Gastroesophageal sphincter (tissue), 4 donors: Measurements from ENCODE around the gene TNFRSF8. TPM values are rescaled to one million over a fixed set of nuclear protein-coding genes. Genes with fewer than 3 reads are reported as not detected.

Experiments used
- ATAC-seq: fragments of 150-250 bp; one replicate; pipeline ENCODE4 v1.9.1; 2016; ENCODE audit warnings: mild to moderate bottlenecking, moderate library complexity
- H3K27ac ChIP-seq, 4 donors: fragments of 200-600 bp; sonication (generic) in 3 of 4; 1 replicate in 3 of 4; 2 replicates in 1 of 4; pipeline ENCODE4 v1.5.1; 2016 to 2019
- H3K27me3 ChIP-seq: fragments of 200-600 bp; sonication (generic); one replicate; pipeline ENCODE4 v1.5.1; 2019
- H3K36me3 ChIP-seq, 2 donors: fragments of 200-600 bp; sonication (generic); one replicate each; pipeline ENCODE4 v1.5.1; 2019; ENCODE audit warnings: control low read depth in 1 of 2
- H3K4me1 ChIP-seq, 3 donors: fragments of 200-600 bp; sonication (generic); 1 replicate in 2 of 3; 2 replicates in 1 of 3; pipeline ENCODE4 v1.5.1; 2016 to 2019; ENCODE audit warnings: control low read depth in 2 of 3
- H3K4me3 ChIP-seq, 2 donors: fragments of 200-600 bp; sonication (generic); one replicate each; pipeline ENCODE4 v1.5.1; 2019; ENCODE audit warnings: mild to moderate bottlenecking in 1 of 2, moderate library complexity in 1 of 2
- H3K9me3 ChIP-seq, 3 donors: fragments of 200-600 bp; sonication (generic); one replicate each; pipeline ENCODE4 v1.5.1; 2017 to 2019; ENCODE audit warnings: control low read depth in 2 of 3
- EP300 ChIP-seq: sonication (generic); formaldehyde crosslinking; IDR thresholded peaks from one replicate; pipeline ENCODE4 v1.6.1; 2017; ENCODE audit warnings: antibody characterized with exemption, mild to moderate bottlenecking
- POLR2A ChIP-seq, 2 donors: fragments of 450-650 bp; IDR thresholded peaks; one replicate each; pipeline ENCODE4 v1.6.1; 2017; ENCODE audit warnings: antibody characterized with exemption in 2 of 2, mild to moderate bottlenecking in 2 of 2, moderate library complexity in 1 of 2
- POLR2AphosphoS5 ChIP-seq: sonication (generic); formaldehyde crosslinking; IDR thresholded peaks from one replicate; pipeline ENCODE4 v1.6.1; 2017; ENCODE audit warnings: antibody characterized with exemption
- WGBS, 2 donors: methylation state at CpG; one replicate each; pipeline ENCODE4 v1.1.5; 2018; ENCODE audit warnings: low coverage in 1 of 2; 5-methylcytosine and 5-hydroxymethylcytosine counted together
- total RNA-seq, 4 donors: library from RNA; depleted of rRNA; stranded (reverse); fragments of >200 nt; gene quantifications; one replicate each; pipeline ENCODE4 v1.1.0, GENCODE V29; 2016
- TF ChIP-seq, protein P1 (sequence below), 4 experiments: fragments of 200-600 bp in 2 of 4; fragments of 450-650 bp in 2 of 4; sonication (generic) in 1 of 4; IDR thresholded peaks; one replicate each; pipeline ENCODE4 v1.5.1; 2017 to 2019; ENCODE audit warnings: antibody characterized with exemption in 4 of 4, mild to moderate bottlenecking in 2 of 4, moderate library complexity in 2 of 4

The TNFRSF8 gene
- total RNA-seq, 4 donors from 2014 or later: 0.47 to 4.2 (median 1.4) TPM

DNA sequence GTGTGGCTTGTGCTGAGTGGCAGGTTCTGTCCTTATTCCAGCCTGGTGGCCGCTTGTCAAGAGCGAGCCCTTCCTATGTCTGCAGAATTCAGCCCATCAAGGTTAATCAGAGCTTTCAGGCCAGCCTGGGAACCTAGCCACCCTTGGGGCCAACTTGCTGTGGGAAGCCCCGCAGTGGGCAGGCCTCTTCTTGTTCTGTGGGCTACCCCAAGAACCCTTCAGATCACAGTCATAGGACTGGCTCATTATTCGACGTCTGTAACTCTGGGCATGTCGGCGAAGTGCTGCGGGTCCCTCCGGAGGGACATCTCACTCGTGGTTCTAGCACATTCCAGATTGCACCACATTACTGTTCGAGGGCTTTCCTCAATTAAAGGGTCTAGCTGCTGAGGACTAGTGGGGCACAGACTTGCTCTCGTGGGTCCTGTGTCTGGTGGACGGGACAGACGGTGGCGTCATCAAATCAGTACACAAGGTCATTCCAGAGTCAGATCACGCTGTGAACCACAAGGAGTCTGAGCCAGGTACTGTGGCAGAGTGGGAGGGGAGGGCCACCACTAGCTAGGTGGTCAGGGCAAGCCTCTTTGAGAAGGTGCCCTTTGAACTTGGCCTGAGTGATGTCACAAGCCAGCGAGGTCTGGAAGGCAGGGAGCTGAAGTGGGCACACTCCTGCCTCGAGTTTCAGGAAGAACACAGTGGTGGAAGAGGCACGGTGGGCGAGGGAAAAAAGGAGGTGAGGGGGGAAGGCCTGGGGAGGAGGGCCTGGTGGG, 83.4 kb downstream of the TNFRSF8 start:
- peak; percentile 0 for ATAC-seq
- Histone ChIP-seq H3K27ac (peak overlapping the region in 3 of 4 donors; percentile 43 to 76 (median 61)), H3K36me3 (no peaks in the 10 kb centered on the region), H3K9me3 (peaks cover 0 to 6% (median 0%) of the 10 kb centered on the region in 3 donors), H3K4me3 (no peak overlapping the region), H3K27me3 (no peaks in the 10 kb centered on the region), H3K4me1 (peaks cover 0 to 47% (median 8%) of the 10 kb centered on the region in 3 donors)
- TF ChIP-seq, protein P1, sequence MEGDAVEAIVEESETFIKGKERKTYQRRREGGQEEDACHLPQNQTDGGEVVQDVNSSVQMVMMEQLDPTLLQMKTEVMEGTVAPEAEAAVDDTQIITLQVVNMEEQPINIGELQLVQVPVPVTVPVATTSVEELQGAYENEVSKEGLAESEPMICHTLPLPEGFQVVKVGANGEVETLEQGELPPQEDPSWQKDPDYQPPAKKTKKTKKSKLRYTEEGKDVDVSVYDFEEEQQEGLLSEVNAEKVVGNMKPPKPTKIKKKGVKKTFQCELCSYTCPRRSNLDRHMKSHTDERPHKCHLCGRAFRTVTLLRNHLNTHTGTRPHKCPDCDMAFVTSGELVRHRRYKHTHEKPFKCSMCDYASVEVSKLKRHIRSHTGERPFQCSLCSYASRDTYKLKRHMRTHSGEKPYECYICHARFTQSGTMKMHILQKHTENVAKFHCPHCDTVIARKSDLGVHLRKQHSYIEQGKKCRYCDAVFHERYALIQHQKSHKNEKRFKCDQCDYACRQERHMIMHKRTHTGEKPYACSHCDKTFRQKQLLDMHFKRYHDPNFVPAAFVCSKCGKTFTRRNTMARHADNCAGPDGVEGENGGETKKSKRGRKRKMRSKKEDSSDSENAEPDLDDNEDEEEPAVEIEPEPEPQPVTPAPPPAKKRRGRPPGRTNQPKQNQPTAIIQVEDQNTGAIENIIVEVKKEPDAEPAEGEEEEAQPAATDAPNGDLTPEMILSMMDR (IDR thresholded peaks at IDR 0.05): no peak
- TF ChIP-seq EP300 (no peak), POLR2AphosphoS5 (no peak), POLR2A (IDR thresholded peaks at IDR 0.05) (no peak)
- WGBS, 2 donors: 79 to 80% methylated on average over 9 to 12 of the region's 20 CpGs

DNA sequence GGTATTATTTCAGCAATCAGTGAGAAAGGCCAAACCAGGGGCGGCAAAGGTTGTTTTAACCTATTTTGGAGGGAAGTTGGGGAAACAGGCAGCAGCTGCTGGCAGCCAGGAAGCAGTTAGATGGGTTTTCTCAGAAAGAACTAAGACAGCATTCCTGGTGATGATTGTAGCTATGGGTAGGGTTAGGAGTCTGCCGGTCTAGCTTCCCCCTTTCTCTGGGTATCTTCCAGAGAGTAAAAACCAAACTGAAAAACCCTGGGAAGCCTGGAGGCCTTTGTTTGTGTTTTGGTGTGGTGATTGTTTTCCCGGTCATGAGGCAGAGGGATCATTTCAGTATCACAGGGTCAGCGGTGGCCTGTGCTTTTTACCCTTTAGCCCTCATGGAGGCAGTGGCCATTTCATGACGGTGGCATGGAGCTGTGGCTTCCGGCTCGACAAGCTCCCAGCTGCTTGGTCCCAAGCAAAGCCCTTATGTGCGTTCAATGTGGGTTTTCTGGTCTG, 84.1 kb downstream of the TNFRSF8 start:
- Histone ChIP-seq H3K36me3 (no peaks in the 10 kb centered on the region), H3K4me1 (peaks cover 0 to 43% (median 8%) of the 10 kb centered on the region in 3 donors), H3K4me3 (no peak overlapping the region), H3K27me3 (no peaks in the 10 kb centered on the region), H3K9me3 (peaks cover 0 to 6% (median 0%) of the 10 kb centered on the region in 3 donors), H3K27ac (peak overlapping the region in 3 of 4 donors; percentile 61 to 76 (median 64))
- ATAC-seq: peak; percentile 40
- WGBS, 2 donors: 59 to 90% methylated on average over 2 to 5 of the region's 8 CpGs
- TF ChIP-seq, protein P1 (IDR thresholded peaks at IDR 0.05): no peak
- no peak for TF ChIP-seq POLR2A (IDR thresholded peaks at IDR 0.05)
- TF ChIP-seq POLR2AphosphoS5: no peak
- TF ChIP-seq EP300: no peak

DNA sequence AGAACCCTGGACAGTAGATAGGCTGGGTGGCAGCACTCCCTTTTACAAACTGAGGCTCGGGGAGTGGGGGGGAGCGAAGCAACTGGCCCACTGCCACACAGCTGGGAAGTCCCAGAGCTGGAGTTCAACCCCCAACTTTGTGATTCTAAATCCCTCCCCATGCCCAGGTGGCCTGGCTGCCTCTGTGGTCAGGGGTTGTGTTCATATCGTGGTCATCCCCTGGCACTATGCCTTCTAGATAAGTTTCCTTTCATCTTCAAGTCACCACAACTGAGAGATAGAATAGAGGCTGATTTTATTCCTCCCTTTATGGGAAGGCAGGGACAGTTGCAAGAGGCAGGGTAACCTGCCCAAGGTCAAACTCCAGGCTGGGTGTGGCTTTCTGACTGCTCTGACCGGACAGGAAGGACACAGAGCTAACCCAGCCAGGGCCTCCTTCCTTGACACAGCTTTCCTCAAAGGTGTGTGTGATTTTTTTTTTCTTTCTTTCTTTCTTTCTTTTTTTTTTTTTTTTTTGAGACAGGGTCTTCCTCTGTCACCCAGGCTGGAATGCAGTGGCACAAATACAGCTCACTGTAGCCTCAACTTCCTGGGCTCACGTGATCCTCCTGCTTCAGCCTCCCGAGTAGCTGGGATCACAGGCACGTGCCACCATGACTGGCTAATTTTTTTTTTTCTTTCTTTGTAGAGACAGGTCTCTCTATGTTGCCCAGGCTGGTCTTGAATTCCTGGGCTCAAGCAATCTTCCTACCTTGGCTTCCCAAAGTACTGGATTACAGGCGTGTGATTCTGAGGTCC, 85.3 kb downstream of the TNFRSF8 start:
- ATAC-seq: no peak
- 85% methylated on average over 4 of the region's 8 CpGs; no CpG with 5 or more reads in 1 of the 2 donors for WGBS, 2 donors
- H3K27me3 ChIP-seq: no peaks in the 10 kb centered on the region
- TF ChIP-seq POLR2A (IDR thresholded peaks at IDR 0.05) (no peak), EP300 (no peak), POLR2AphosphoS5 (no peak)
- TF ChIP-seq, protein P1 (IDR thresholded peaks at IDR 0.05): no peak
- peak overlapping the region in 3 of 4 donors; percentile 61 to 64 (median 63) for H3K27ac ChIP-seq
- no peak overlapping the region for H3K4me3 ChIP-seq
- H3K4me1 ChIP-seq: peaks cover 0 to 38% (median 5%) of the 10 kb centered on the region in 3 donors
- H3K9me3 ChIP-seq: peaks cover 0 to 6% (median 0%) of the 10 kb centered on the region in 3 donors
- H3K36me3 ChIP-seq: no peaks in the 10 kb centered on the region

DNA sequence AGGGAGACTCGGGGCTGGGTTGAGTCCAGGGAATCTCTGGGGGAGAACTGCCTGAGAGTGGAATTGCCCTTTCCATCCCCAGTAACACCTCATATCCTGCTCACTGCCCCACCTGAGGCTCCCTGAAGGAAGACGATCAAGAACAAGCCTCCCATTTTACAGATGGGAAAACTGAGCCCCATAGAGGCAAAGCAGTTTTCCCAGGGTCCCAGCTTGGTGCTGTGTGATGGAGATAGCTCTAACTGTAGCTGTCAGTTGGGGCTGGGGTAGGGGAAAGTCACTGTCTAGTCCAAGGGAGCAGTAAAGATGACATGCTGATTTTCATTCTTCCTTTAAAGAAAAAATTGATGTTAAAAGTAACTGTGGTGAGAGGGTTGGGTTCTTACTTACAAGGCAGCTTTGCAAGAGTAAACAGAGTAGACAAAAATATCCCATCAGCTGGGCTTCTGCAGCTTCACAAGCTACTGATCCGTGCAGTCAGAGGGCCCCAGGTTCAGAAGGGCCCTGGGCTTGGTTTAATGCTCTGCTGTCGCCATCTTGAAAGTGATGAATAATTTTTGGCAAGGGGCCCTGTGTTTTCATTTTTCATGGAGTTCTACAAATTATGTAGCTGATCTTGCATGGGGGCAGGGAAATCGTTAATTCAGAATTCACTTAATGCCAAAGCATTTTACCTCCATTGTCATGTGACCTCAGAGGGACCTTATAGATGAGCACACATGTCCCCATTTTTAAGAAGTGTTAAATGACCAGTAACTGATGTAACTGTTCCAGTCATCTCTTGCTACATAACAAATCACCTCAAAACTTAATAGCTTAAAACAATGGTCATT, 86.1 kb downstream of the TNFRSF8 start:
- Histone ChIP-seq H3K27ac (peak overlapping the region in 2 of 4 donors; percentile 61 to 63), H3K4me1 (peaks cover 0 to 33% (median under 1%) of the 10 kb centered on the region in 3 donors), H3K36me3 (no peaks in the 10 kb centered on the region), H3K9me3 (peaks cover 0 to 6% (median 0%) of the 10 kb centered on the region in 3 donors), H3K27me3 (no peaks in the 10 kb centered on the region), H3K4me3 (no peak overlapping the region)
- ATAC-seq: no peak
- TF ChIP-seq POLR2AphosphoS5 (no peak), POLR2A (IDR thresholded peaks at IDR 0.05) (no peak), EP300 (no peak)
- TF ChIP-seq, protein P1 (IDR thresholded peaks at IDR 0.05): no peak
- WGBS, 2 donors: 29 to 73% methylated on average over 2 to 4 of the region's 5 CpGs
